Endothelial cell of umbilical vein (primary cell): ENCODE results near the gene HPSE2.

ENCODE experiments used
- EZH2 ChIP-seq: IDR thresholded peaks from 2 replicates; pipeline ENCODE4 v1.6.1; 2012; ENCODE audit warnings: borderline replicate concordance, low read depth, mild to moderate bottlenecking, moderate library complexity, low read length, inconsistent platforms; ENCODE audit not compliant: severe bottlenecking
- POLR2A ChIP-seq: IDR thresholded peaks from 2 replicates; pipeline ENCODE4 v1.6.1; 2012; ENCODE audit warnings: low read depth, mild to moderate bottlenecking, control low read depth, low read length
- POLR2AphosphoS5 ChIP-seq: IDR thresholded peaks from 2 replicates; pipeline ENCODE4 v1.6.1; 2012; ENCODE audit warnings: low read depth, mild to moderate bottlenecking, control low read depth, low read length, moderate library complexity; ENCODE audit not compliant: insufficient read depth

GRCh38 chr10:98438715-98439114 is 796.9 kb downstream of the HPSE2 start:
- TF ChIP-seq EZH2 (no peak), POLR2A (no peak), POLR2AphosphoS5 (no peak)
